OCI-LY3 (cell line): ENCODE data around the gene CRLF2.

ENCODE experiments used
- EZH2phosphoT487 ChIP-seq: fragments of 200-600 bp; shearing (Covaris generic); IDR thresholded peaks from 2 replicates; pipeline ENCODE4 v1.6.1; 2018; ENCODE audit warnings: antibody characterized with exemption, mixed run types, low read depth
- TF ChIP-seq, protein P1 (sequence below): fragments of 200-600, 300-600 bp; sonication (generic); IDR thresholded peaks from 2 replicates; pipeline ENCODE4 v1.5.1; 2014; ENCODE audit warnings: antibody characterized with exemption, low read length, low read depth

- TF ChIP-seq, protein P1, sequence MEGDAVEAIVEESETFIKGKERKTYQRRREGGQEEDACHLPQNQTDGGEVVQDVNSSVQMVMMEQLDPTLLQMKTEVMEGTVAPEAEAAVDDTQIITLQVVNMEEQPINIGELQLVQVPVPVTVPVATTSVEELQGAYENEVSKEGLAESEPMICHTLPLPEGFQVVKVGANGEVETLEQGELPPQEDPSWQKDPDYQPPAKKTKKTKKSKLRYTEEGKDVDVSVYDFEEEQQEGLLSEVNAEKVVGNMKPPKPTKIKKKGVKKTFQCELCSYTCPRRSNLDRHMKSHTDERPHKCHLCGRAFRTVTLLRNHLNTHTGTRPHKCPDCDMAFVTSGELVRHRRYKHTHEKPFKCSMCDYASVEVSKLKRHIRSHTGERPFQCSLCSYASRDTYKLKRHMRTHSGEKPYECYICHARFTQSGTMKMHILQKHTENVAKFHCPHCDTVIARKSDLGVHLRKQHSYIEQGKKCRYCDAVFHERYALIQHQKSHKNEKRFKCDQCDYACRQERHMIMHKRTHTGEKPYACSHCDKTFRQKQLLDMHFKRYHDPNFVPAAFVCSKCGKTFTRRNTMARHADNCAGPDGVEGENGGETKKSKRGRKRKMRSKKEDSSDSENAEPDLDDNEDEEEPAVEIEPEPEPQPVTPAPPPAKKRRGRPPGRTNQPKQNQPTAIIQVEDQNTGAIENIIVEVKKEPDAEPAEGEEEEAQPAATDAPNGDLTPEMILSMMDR = no peak
- TF ChIP-seq EZH2phosphoT487 = no peak
These were observed 16.0 kb downstream of the CRLF2 start for GRCh38 chrX:1196436-1196835.
